Adrenal gland (tissue), 12 donors: ENCODE results near the gene GPRC5B. TPM values are rescaled to one million over a fixed set of nuclear protein-coding genes. Genes with fewer than 3 reads are reported as not detected.
A peak's percentile ranks its signal among the peaks of the same experiment; 100 is the strongest.

Source experiments
- DNase-seq, 7 donors: peaks; one replicate each; pipeline ENCODE4 v3.0.0-alpha.2; 2019 to 2020
- H3K27ac ChIP-seq, 5 donors: fragments of 200-600 bp; sonication (generic) in 4 of 5; 1 replicate in 3 of 5; 2 replicates in 2 of 5; pipeline versions ENCODE4 v1.5.1 to v1.8.0; 2016 to 2020; ENCODE audit warnings: mild to moderate bottlenecking in 1 of 5
- H3K27me3 ChIP-seq: fragments of 200-600 bp; 2 replicates; pipeline ENCODE4 v1.8.0; 2021
- H3K36me3 ChIP-seq, 2 donors: fragments of 200-600 bp; replicated peaks in 1 of 2; 1 replicate in 1 of 2; 2 replicates in 1 of 2; pipeline versions ENCODE4 v1.5.1 to v1.8.0; 2018 to 2022
- H3K4me1 ChIP-seq, 2 donors: fragments of 200-600 bp; replicated peaks in 1 of 2; 1 replicate in 1 of 2; 2 replicates in 1 of 2; pipeline versions ENCODE4 v1.5.1 to v1.8.0; 2018 to 2021
- H3K4me3 ChIP-seq, 4 donors: fragments of 200-600 bp; sonication (generic) in 3 of 4; one replicate each; pipeline ENCODE4 v1.5.1; 2016 to 2018
- H3K9me3 ChIP-seq, 3 donors: fragments of 200-600 bp; sonication (generic) in 1 of 3; replicated peaks in 1 of 3; 1 replicate in 2 of 3; 2 replicates in 1 of 3; pipeline versions ENCODE4 v1.5.1 to v1.8.0; 2016 to 2021
- CTCF ChIP-seq, 6 experiments: fragments of 450-650 bp in 4 of 6; fragments of 200-600 bp in 2 of 6; sonication (generic) in 1 of 6; IDR thresholded peaks; 1 replicate in 5 of 6; 2 replicates in 1 of 6; pipeline versions ENCODE4 v1.5.1 to v1.8.0; 2016 to 2021; ENCODE audit warnings: antibody characterized with exemption in 6 of 6, mild to moderate bottlenecking in 2 of 6, moderate library complexity in 1 of 6
- POLR2A ChIP-seq, 2 donors: fragments of 450-650 bp; IDR thresholded peaks; one replicate each; pipeline ENCODE4 v1.6.1; 2017; ENCODE audit warnings: antibody characterized with exemption in 2 of 2, mild to moderate bottlenecking in 2 of 2, moderate library complexity in 1 of 2
- WGBS, 4 donors: extraction: QIAGEN DNeasy Blood & Tissue Kit in 2 of 4; methylation state at CpG; one replicate each; pipeline versions ENCODE4 v1.1.5 to v1.1.7; 2013 to 2017; 5-methylcytosine and 5-hydroxymethylcytosine counted together
- intact Hi-C, 2 donors: fragments of 100-400 bp; cut with DNase I; formaldehyde crosslinking; loops; one replicate each; pipeline versions ENCODE4 v1.14.1 to v1.15.0; 2022 to 2023
- polyA plus RNA-seq, 3 donors: library from polyadenylated mRNA; stranded (reverse); fragments of 200-250 nt in 2 of 3; fragments of 350-450 nt in 1 of 3; fragmentation: Illumina TruSeq in 1 of 3; extraction: RNeasy Lipid Tissue Mini Kit (QIAGEN cat#74804) in 1 of 3; gene quantifications; one replicate each; pipeline ENCODE4 v1.2.3, GENCODE V29; 2013 to 2014
- total RNA-seq, 9 donors: library from RNA; depleted of rRNA in 4 of 9; stranded (reverse); fragments of >200 nt in 4 of 9; fragments of 120-200 nt in 1 of 9; fragmentation: NEBNext Ultra II Directional in 1 of 9; extraction: Animal tissue kit (Norgen Biotek cat#: 25700) in 1 of 9; gene quantifications; one replicate each; pipeline versions ENCODE4 v1.1.0 to v1.2.4, GENCODE V29; 2013 to 2023
- donor health status: healthy with polysubstance abuse.
- donor health status: Bipolar disorder and iron deficiency.
- donor health status: DM: yes; HTN: yes; CAD: no.
- donor health status: DM: no; HTN: no; CAD: no.
- donor health status: DM: no; HTN: no; CAD: no.
- donor health status: DM: yes; HTN: yes; CAD: no.

Gene GPRC5B
- total and polyA plus RNA-seq, 12 donors = 7.9 to 26.4 (median 22.0) TPM

GRCh38 chr16:19830902-19831560 lies 53.6 kb downstream of the GPRC5B start:
- Histone ChIP-seq H3K4me1 (peaks cover 0 to 16% of the 10 kb centered on the region in 2 donors), H3K9me3 (no peaks in the 10 kb centered on the region), H3K36me3 (no peaks in the 10 kb centered on the region), H3K27ac (peak overlapping the region in 3 of 5 donors; percentile 4 to 36 (median 30)), H3K4me3 (no peak overlapping the region), H3K27me3 (no peaks in the 10 kb centered on the region)
- WGBS, 4 donors = 70 to 80% (median 75%) methylated on average over 5 of the region's 5 CpGs
- TF ChIP-seq CTCF (IDR thresholded peaks at IDR 0.05) = no peak
- intact Hi-C loops = no loop called here
- DNase-seq = no peak

- Histone ChIP-seq H3K27me3 (no peaks in the 10 kb centered on the region), H3K9me3 (no peaks in the 10 kb centered on the region), H3K4me1 (peaks cover 0 to 16% of the 10 kb centered on the region in 2 donors), H3K4me3 (no peak overlapping the region), H3K36me3 (no peaks in the 10 kb centered on the region), H3K27ac (no peak overlapping the region)
- intact Hi-C loops = no loop called here
- no peak for DNase-seq
- TF ChIP-seq CTCF (IDR thresholded peaks at IDR 0.05) = no peak
- TF ChIP-seq POLR2A (IDR thresholded peaks at IDR 0.05) = no peak
- 82 to 87% (median 85%) methylated on average over 9 of the region's 9 CpGs for WGBS, 4 donors
Observed at GRCh38 chr16:19829844-19830692, 54.6 kb downstream of the GPRC5B start.

GRCh38 chr16:19824216-19824615 lies 60.4 kb downstream of the GPRC5B start:
- intact Hi-C loops = no loop called here
- no peak overlapping the region for H3K4me3 ChIP-seq
- WGBS, 4 donors = 94 to 100% (median 97%) methylated on average over 1 to 5 of the region's 5 CpGs

More at GRCh38 chr16:19824216-19824615, 60.4 kb downstream of the GPRC5B start:
- TF ChIP-seq POLR2A (IDR thresholded peaks at IDR 0.05) (no peak), CTCF (IDR thresholded peaks at IDR 0.05) (no peak)
- Histone ChIP-seq H3K36me3 (no peaks in the 10 kb centered on the region), H3K4me1 (no peaks in the 10 kb centered on the region), H3K27ac (no peak overlapping the region), H3K27me3 (no peaks in the 10 kb centered on the region), H3K9me3 (no peaks in the 10 kb centered on the region)
- DNase-seq = no peak
